Measurements from ENCODE around the gene GBX2.

DNA sequence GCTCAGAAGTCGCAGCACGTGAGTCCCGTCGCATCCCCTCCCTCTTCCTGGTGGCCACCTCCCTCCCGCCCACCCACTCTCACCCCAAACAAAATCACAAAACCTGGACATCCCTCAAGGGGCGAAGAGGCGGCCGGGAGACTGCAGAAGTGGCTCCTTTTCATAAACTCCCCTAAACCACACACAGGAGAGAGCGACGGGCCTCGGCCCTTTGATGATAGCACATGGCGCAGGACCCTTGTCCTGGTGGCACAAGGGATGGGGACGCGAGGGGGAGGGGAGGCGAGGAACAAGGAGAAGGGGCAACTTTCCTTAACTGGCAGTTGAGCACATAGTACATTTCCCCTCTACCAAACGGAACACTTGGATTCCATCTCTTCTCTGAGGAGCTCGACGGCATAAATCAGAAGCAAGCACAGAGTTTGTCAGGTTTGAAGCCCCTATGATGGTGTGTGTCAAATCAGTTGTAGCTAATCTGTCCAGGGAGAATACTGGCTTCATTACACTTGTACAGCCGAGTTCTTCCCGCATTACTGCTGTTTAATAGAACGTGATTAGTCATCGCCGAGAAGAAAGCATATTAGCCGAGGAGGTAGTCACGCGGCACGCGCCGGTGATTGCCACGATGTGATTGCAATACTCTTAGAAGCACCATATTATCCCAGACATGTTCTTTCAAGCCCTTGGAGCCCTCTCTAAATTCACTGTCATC, 43.8 kb downstream of the GBX2 start:
- TF ChIP-seq, protein P1, sequence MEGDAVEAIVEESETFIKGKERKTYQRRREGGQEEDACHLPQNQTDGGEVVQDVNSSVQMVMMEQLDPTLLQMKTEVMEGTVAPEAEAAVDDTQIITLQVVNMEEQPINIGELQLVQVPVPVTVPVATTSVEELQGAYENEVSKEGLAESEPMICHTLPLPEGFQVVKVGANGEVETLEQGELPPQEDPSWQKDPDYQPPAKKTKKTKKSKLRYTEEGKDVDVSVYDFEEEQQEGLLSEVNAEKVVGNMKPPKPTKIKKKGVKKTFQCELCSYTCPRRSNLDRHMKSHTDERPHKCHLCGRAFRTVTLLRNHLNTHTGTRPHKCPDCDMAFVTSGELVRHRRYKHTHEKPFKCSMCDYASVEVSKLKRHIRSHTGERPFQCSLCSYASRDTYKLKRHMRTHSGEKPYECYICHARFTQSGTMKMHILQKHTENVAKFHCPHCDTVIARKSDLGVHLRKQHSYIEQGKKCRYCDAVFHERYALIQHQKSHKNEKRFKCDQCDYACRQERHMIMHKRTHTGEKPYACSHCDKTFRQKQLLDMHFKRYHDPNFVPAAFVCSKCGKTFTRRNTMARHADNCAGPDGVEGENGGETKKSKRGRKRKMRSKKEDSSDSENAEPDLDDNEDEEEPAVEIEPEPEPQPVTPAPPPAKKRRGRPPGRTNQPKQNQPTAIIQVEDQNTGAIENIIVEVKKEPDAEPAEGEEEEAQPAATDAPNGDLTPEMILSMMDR (IDR thresholded peaks at IDR 0.05 in 2 of 3, conservative IDR thresholded peaks at IDR 0.05 in 1 of 3; ENCODE audit: borderline replicate concordance in 1 of 3, insufficient read depth in 1 of 3, low read depth in 2 of 3, low read length in 2 of 3) = no peak
- TF ChIP-seq EZH2 (IDR thresholded peaks at IDR 0.05) = no peak
- no peak for TF ChIP-seq ZNF274 (IDR thresholded peaks at IDR 0.05; ENCODE audit: low read depth, low read length)
- no peak for TF ChIP-seq POLR2A (IDR thresholded peaks at IDR 0.05; ENCODE audit: borderline replicate concordance, extremely low read depth, insufficient read depth, insufficient read length)
- TF ChIP-seq ATF3 (IDR thresholded peaks at IDR 0.05) = no peak
- TF ChIP-seq EZH2phosphoT487 (IDR thresholded peaks at IDR 0.05; ENCODE audit: borderline replicate concordance) = no peak
- no peak for TF ChIP-seq REST (IDR thresholded peaks at IDR 0.05; ENCODE audit: low read depth)
